Left ventricle myocardium superior (tissue), 1 donor: ENCODE data around the gene CELF4. TPM values are rescaled to one million over a fixed set of nuclear protein-coding genes. Genes with fewer than 3 reads are reported as not detected.
A peak's percentile ranks its signal among the peaks of the same experiment; 100 is the strongest.

Experiments
- ATAC-seq: fragments of 200-7000 bp; cut with Tn5 transposase; one replicate; pipeline ENCODE4 v1.9.1; 2020; ENCODE audit warnings: mild to moderate bottlenecking, moderate library complexity
- DNase-seq: peaks from one replicate; pipeline ENCODE4 v3.0.0-alpha.2; 2020
- intact Hi-C: fragments of 100-400 bp; cut with micrococcal nuclease; formaldehyde crosslinking; loops from one replicate; pipeline ENCODE4 v1.11.0; 2022
- total RNA-seq: library from RNA; stranded (reverse); fragmentation: NEBNext Ultra II Directional; extraction: Animal tissue kit (Norgen Biotek cat#: 25700); gene quantifications from one replicate; pipeline ENCODE4 v1.2.1, GENCODE V29; 2021
- donor health status: DM: no; HTN: yes; CAD: no; lungs with severe emphysema.

Gene CELF4
- total RNA-seq, 1 donor from 2014 or later = 0.52 TPM

- ATAC-seq (no peak), DNase-seq (no peak)
- intact Hi-C loops = no loop called here
Observed at GRCh38 chr18:37551846-37552245, 13.8 kb downstream of the CELF4 start.

GRCh38 chr18:37551249-37551648 is 14.3 kb downstream of the CELF4 start:
- DNase-seq (no peak), ATAC-seq (no peak)
- intact Hi-C loops = no loop called here

- intact Hi-C loops = no loop called here
- no peak for ATAC-seq
- no peak for DNase-seq
Observed at GRCh38 chr18:37550118-37550875, 15.3 kb downstream of the CELF4 start.

- intact Hi-C loops = no loop called here
- no peak for ATAC-seq
Observed at GRCh38 chr18:37548679-37549289, 16.8 kb downstream of the CELF4 start.

GRCh38 chr18:37547196-37547827 is 18.3 kb downstream of the CELF4 start:
- no peak for ATAC-seq
- intact Hi-C loops = no loop called here
- no peak for DNase-seq

More at GRCh38 chr18:37548679-37549289, 16.8 kb downstream of the CELF4 start:
- no peak for DNase-seq

GRCh38 chr18:37546651-37547050 is 18.9 kb downstream of the CELF4 start:
- ATAC-seq (no peak), DNase-seq (no peak)
- intact Hi-C loops = no loop called here

GRCh38 chr18:37546272-37546537 is 19.4 kb downstream of the CELF4 start:
- ATAC-seq = no peak
- intact Hi-C loops = no loop called here
- DNase-seq = no peak

- ATAC-seq = no peak
- DNase-seq = no peak
- intact Hi-C loops = no loop called here
Observed at GRCh38 chr18:37545461-37546271, 19.9 kb downstream of the CELF4 start.

GRCh38 chr18:37544713-37545112 is 20.9 kb downstream of the CELF4 start:
- ATAC-seq (peak; percentile 48), DNase-seq (no peak)
- intact Hi-C loops = no loop called here

- intact Hi-C loops = no loop called here
- ATAC-seq (no peak), DNase-seq (no peak)
Observed at GRCh38 chr18:37544217-37544616, 21.4 kb downstream of the CELF4 start.

GRCh38 chr18:37543321-37543720 is 22.3 kb downstream of the CELF4 start:
- DNase-seq (no peak), ATAC-seq (no peak)
- intact Hi-C loops = no loop called here

GRCh38 chr18:37541517-37541916 is 24.1 kb downstream of the CELF4 start:
- DNase-seq (no peak), ATAC-seq (no peak)
- intact Hi-C loops = no loop called here

- intact Hi-C loops = no loop called here
- ATAC-seq = no peak
- DNase-seq = no peak
Observed at GRCh38 chr18:37540424-37541138, 25.0 kb downstream of the CELF4 start.

GRCh38 chr18:37539236-37539635 is 26.4 kb downstream of the CELF4 start:
- intact Hi-C loops = loop anchor here (5.0 kb wide), 1 partner anchor 152 kb away; no protein-coding TSS in a partner anchor
- ATAC-seq (no peak), DNase-seq (no peak)

- ATAC-seq (peak; percentile 47), DNase-seq (no peak)
- intact Hi-C loops = loop anchor here (5.0 kb wide), 1 partner anchor 151 kb away; no protein-coding TSS in a partner anchor
Observed at GRCh38 chr18:37538526-37539205, 26.9 kb downstream of the CELF4 start.

GRCh38 chr18:37537868-37538525 is 27.6 kb downstream of the CELF4 start:
- intact Hi-C loops = loop anchor here (5.0 kb wide), 1 partner anchor 151 kb away; no protein-coding TSS in a partner anchor
- DNase-seq = peak; percentile 86
- ATAC-seq = peak; percentile 90

- intact Hi-C loops = loop anchor here (5.0 kb wide), 1 partner anchor 149 kb away; no protein-coding TSS in a partner anchor
- ATAC-seq (no peak), DNase-seq (no peak)
Observed at GRCh38 chr18:37536656-37537055, 28.9 kb downstream of the CELF4 start.

GRCh38 chr18:37535968-37536367 is 29.6 kb downstream of the CELF4 start:
- DNase-seq = no peak
- no peak for ATAC-seq
- intact Hi-C loops = loop anchor here (5.0 kb wide), 1 partner anchor 149 kb away; no protein-coding TSS in a partner anchor
